ENCODE data around the gene AP3B1. TPM values are rescaled to one million over a fixed set of nuclear protein-coding genes. Genes with fewer than 3 reads are reported as not detected.
A peak's percentile ranks its signal among the peaks of the same experiment; 100 is the strongest.

The AP3B1 gene
- total RNA-seq, 1 donor from 2014 or later, result 105 TPM

DNA sequence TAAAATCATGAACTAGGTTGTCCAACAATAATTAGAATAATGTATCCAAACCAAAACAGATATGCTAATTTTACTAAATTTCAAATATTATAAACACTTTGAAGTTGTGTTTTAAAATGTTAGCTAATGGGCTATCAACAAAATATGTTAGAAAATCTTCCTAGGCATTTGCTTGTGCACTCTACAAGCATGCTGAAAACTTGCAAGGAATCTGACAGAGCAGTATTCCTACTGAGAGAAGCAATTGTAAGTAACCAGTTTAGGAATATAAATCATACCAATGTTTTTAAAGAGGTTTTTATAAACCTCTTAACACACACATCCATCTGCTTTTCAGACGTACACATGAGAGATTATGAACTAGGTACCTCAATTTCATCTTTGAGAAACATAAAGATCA, 289.9 kb downstream of the AP3B1 start:
- Mint-ChIP-seq H3K4me1 (peaks cover 42% of the 10 kb centered on the region), H3K4me3 (no peak overlapping the region), H3K27me3 (ENCODE audit: insufficient read depth, low read depth) (peaks cover 5% of the 10 kb centered on the region), H3K27ac (no peak overlapping the region), H3K36me3 (peaks cover 6% of the 10 kb centered on the region), H3K9me3 (peaks cover 3% of the 10 kb centered on the region)
- Histone ChIP-seq H3K27me3 (no peaks in the 10 kb centered on the region), H3K4me2 (peak overlapping the region; percentile 65), H2AFZ (replicated peaks) (no peak overlapping the region), H3K4me1 (peaks cover 67% of the 10 kb centered on the region), H3K4me3 (peak overlapping the region; percentile 25), H3K27ac (no peak overlapping the region), H3K36me3 (no peaks in the 10 kb centered on the region), H3F3A (ENCODE audit: low read depth) (peaks cover 56% of the 10 kb centered on the region), H3K79me2 (ENCODE audit: low read depth) (no peaks in the 10 kb centered on the region), H3K9me3 (ENCODE audit: low read depth) (no peaks in the 10 kb centered on the region), H4K20me1 (ENCODE audit: low read depth) (peaks cover 32% of the 10 kb centered on the region), H3K9ac (no peak overlapping the region)
- TF ChIP-seq EZH2 (IDR thresholded peaks at IDR 0.05) (no peak), EZH2phosphoT487 (IDR thresholded peaks at IDR 0.05) (no peak)
- TF ChIP-seq, protein P1, sequence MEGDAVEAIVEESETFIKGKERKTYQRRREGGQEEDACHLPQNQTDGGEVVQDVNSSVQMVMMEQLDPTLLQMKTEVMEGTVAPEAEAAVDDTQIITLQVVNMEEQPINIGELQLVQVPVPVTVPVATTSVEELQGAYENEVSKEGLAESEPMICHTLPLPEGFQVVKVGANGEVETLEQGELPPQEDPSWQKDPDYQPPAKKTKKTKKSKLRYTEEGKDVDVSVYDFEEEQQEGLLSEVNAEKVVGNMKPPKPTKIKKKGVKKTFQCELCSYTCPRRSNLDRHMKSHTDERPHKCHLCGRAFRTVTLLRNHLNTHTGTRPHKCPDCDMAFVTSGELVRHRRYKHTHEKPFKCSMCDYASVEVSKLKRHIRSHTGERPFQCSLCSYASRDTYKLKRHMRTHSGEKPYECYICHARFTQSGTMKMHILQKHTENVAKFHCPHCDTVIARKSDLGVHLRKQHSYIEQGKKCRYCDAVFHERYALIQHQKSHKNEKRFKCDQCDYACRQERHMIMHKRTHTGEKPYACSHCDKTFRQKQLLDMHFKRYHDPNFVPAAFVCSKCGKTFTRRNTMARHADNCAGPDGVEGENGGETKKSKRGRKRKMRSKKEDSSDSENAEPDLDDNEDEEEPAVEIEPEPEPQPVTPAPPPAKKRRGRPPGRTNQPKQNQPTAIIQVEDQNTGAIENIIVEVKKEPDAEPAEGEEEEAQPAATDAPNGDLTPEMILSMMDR (IDR thresholded peaks at IDR 0.05), result no peak
- DNase-seq (ENCODE audit: low spot score), result no peak

DNA sequence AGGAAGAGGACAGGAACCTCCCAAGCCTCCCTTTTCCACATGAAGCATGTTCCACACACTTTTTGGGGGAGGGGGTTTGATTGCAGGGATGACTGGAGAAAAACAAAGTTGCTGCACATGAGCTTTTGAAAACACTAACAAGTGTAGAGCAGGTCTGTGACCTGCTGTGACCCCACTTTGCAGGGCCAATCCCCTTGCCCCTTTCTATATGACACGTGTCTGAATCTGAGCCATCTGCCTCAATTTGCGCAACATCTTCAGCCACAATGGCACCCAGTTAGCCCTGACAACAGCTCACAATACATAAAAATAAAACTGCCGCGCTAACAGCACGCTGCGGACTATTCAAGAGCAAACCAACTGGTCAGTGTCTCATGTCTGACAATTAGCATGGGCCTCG, 290.6 kb downstream of the AP3B1 start:
- TF ChIP-seq EZH2 (IDR thresholded peaks at IDR 0.05) (no peak), EZH2phosphoT487 (IDR thresholded peaks at IDR 0.05) (no peak)
- TF ChIP-seq, protein P1 (IDR thresholded peaks at IDR 0.05), result no peak
- Mint-ChIP-seq H3K4me1 (peaks cover 48% of the 10 kb centered on the region), H3K4me3 (peak overlapping the region; percentile 46), H3K27ac (peak overlapping the region; percentile 4), H3K27me3 (ENCODE audit: insufficient read depth, low read depth) (peaks cover 5% of the 10 kb centered on the region), H3K9me3 (peaks cover 3% of the 10 kb centered on the region), H3K36me3 (peaks cover 11% of the 10 kb centered on the region)
- Histone ChIP-seq H3K27ac (peak overlapping the region; percentile 8), H3K36me3 (no peaks in the 10 kb centered on the region), H3K4me3 (peak overlapping the region; percentile 25), H3K9ac (no peak overlapping the region), H3K27me3 (no peaks in the 10 kb centered on the region), H3K4me2 (peak overlapping the region; percentile 65), H3K4me1 (peaks cover 73% of the 10 kb centered on the region), H3K9me3 (ENCODE audit: low read depth) (no peaks in the 10 kb centered on the region), H4K20me1 (ENCODE audit: low read depth) (peaks cover 38% of the 10 kb centered on the region), H2AFZ (replicated peaks) (no peak overlapping the region), H3F3A (ENCODE audit: low read depth) (peaks cover 57% of the 10 kb centered on the region), H3K79me2 (ENCODE audit: low read depth) (no peaks in the 10 kb centered on the region)
- peak; percentile 72 for DNase-seq (ENCODE audit: low spot score)

DNA sequence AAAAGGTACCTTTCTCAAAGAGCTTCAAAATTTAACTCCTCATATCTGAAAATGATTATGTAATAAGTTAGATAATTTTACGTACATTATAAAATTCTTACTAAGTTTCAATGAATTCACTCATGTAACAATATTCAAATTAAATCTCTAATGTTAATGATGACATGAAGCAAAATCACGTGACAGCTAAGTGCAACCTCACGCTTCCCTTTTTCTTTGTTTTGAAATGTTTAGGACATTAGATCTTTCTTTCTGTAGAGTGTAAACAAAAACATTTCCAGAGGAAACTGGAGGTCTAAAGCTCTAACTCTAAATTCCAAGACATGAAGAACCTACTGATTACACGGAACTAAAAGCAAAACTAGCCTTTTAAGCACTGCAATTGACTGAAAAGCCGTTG, 291.0 kb downstream of the AP3B1 start:
- Mint-ChIP-seq H3K4me3 (peak overlapping the region; percentile 42), H3K4me1 (peaks cover 48% of the 10 kb centered on the region), H3K9me3 (peaks cover 3% of the 10 kb centered on the region), H3K27me3 (ENCODE audit: insufficient read depth, low read depth) (peaks cover 5% of the 10 kb centered on the region), H3K27ac (no peak overlapping the region), H3K36me3 (peaks cover 12% of the 10 kb centered on the region)
- no peaks in the 10 kb centered on the region for H3K27me3 ChIP-seq
- H3K4me1 ChIP-seq, result peaks cover 78% of the 10 kb centered on the region
- no peak overlapping the region for H2AFZ ChIP-seq (replicated peaks)
- H4K20me1 ChIP-seq (ENCODE audit: low read depth), result peaks cover 43% of the 10 kb centered on the region
- no peak for TF ChIP-seq EZH2 (IDR thresholded peaks at IDR 0.05)
- TF ChIP-seq EZH2phosphoT487 (IDR thresholded peaks at IDR 0.05), result no peak
- TF ChIP-seq, protein P1 (IDR thresholded peaks at IDR 0.05), result no peak
- no peaks in the 10 kb centered on the region for H3K9me3 ChIP-seq (ENCODE audit: low read depth)
- peak overlapping the region; percentile 65 for H3K4me2 ChIP-seq
- peaks cover 52% of the 10 kb centered on the region for H3F3A ChIP-seq (ENCODE audit: low read depth)
- H3K36me3 ChIP-seq, result no peaks in the 10 kb centered on the region
- peak overlapping the region; percentile 25 for H3K4me3 ChIP-seq
- no peak overlapping the region for H3K9ac ChIP-seq
- H3K27ac ChIP-seq, result peak overlapping the region; percentile 8
- no peaks in the 10 kb centered on the region for H3K79me2 ChIP-seq (ENCODE audit: low read depth)
- DNase-seq (ENCODE audit: low spot score), result no peak
